NCI-H748 treated with DMSO at 0.1 percent for 48 hours (cell line): ENCODE results near the gene OR6B2.

Experiments used
- DNase-seq: peaks from one replicate; lab custom pipeline; 2025; lab: John Stamatoyannopoulos, UW

The OR6B2 gene

GRCh38 chr2:240041363-240041762 is 11.1 kb upstream of the OR6B2 start:
- DNase-seq = no peak

- DNase-seq = no peak
These were observed 7.1 kb upstream of the OR6B2 start for GRCh38 chr2:240037358-240037757.

GRCh38 chr2:240033330-240033678 is 3.1 kb upstream of the OR6B2 start:
- DNase-seq = no peak

- no peak for DNase-seq
These were observed 2.4 kb upstream of the OR6B2 start for GRCh38 chr2:240032406-240033329.

- no peak for DNase-seq
These were observed 5.5 kb downstream of the OR6B2 start for GRCh38 chr2:240024766-240025165.

GRCh38 chr2:240023792-240024191 is 6.4 kb downstream of the OR6B2 start:
- no peak for DNase-seq

- DNase-seq = peak; percentile 42
These were observed 8.6 kb downstream of the OR6B2 start for GRCh38 chr2:240021488-240022104.

GRCh38 chr2:240018071-240018750 is 12.0 kb downstream of the OR6B2 start:
- no peak for DNase-seq

- DNase-seq = no peak
These were observed 15.9 kb downstream of the OR6B2 start for GRCh38 chr2:240014327-240014726.

GRCh38 chr2:240013343-240013742 is 16.9 kb downstream of the OR6B2 start:
- DNase-seq = no peak

- DNase-seq = no peak
These were observed 27.2 kb downstream of the OR6B2 start for GRCh38 chr2:240002983-240003382.

GRCh38 chr2:240000671-240001070 is 29.6 kb downstream of the OR6B2 start:
- no peak for DNase-seq

GRCh38 chr2:239997686-239998409 is 32.4 kb downstream of the OR6B2 start:
- no peak for DNase-seq

GRCh38 chr2:239994086-239994485 is 36.1 kb downstream of the OR6B2 start:
- DNase-seq = no peak

GRCh38 chr2:239993291-239993690 is 36.9 kb downstream of the OR6B2 start:
- no peak for DNase-seq

GRCh38 chr2:239991689-239992314 is 38.4 kb downstream of the OR6B2 start:
- DNase-seq = peak; percentile 20

- no peak for DNase-seq
These were observed 39.3 kb downstream of the OR6B2 start for GRCh38 chr2:239990966-239991365.

- DNase-seq = no peak
These were observed 44.9 kb downstream of the OR6B2 start for GRCh38 chr2:239985356-239985755.

- no peak for DNase-seq
These were observed 45.6 kb downstream of the OR6B2 start for GRCh38 chr2:239984421-239985194.

GRCh38 chr2:239983004-239983778 is 47.0 kb downstream of the OR6B2 start:
- no peak for DNase-seq
